Measurements from ENCODE around the gene INPP5E. TPM values are rescaled to one million over a fixed set of nuclear protein-coding genes. Genes with fewer than 3 reads are reported as not detected.

Gene INPP5E
- total and polyA plus RNA-seq, 5 donors from 2014 or later: 1.9 to 30.3 (median 2.4) TPM

DNA sequence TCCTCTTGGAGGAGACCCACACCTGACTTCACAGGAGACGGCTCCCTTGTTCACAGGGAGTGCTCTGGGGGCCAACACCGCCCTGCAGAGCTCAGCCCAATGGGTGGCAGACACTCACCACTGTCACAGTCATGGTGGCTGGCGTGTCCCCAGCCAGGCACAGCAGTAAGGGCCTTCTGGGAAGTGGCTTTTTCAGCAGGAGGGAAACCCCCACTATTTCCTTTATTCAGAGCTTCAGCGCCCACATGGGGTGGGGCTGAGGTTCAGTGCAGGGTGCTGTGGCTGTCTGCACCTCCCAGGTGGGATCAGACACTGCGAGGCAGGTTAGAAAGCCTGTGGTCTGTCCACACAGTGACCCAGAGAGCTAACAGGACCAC, 36.1 kb downstream of the INPP5E start:
- no peaks in the 10 kb centered on the region for H3K9me3 ChIP-seq (ENCODE audit: control insufficient read depth in 2 of 2, low read length in 2 of 2)
- Mint-ChIP-seq H3K27ac (peak overlapping the region; percentile 87 to 90 (median 90)), H3K9me3 (no peaks in the 10 kb centered on the region), H3K4me1 (peaks cover 9 to 62% (median 35%) of the 10 kb centered on the region in 4 donors), H3K27me3 (no peaks in the 10 kb centered on the region), H3K4me3 (peak overlapping the region; percentile 72 to 94 (median 83)), H3K36me3 (peaks cover 6% of the 10 kb centered on the region)
- peak; percentile 83 to 84 for ATAC-seq (ENCODE audit: low read depth in 2 of 2)
- peak; percentile 57 to 89 (median 71) for DNase-seq
- H3K27ac ChIP-seq (ENCODE audit: insufficient read depth, low read length, poor library complexity, severe bottlenecking): peak overlapping the region; percentile 85
- H3K4me3 ChIP-seq (ENCODE audit: low read depth, low read length): peak overlapping the region; percentile 13
- H3K27me3 ChIP-seq (ENCODE audit: control insufficient read depth, insufficient read depth, low read length): no peaks in the 10 kb centered on the region
- H3K36me3 ChIP-seq (ENCODE audit: control insufficient read depth, insufficient read depth, low read length): peaks cover 10% of the 10 kb centered on the region
- peaks cover 50% of the 10 kb centered on the region for H3K4me1 ChIP-seq (ENCODE audit: control insufficient read depth, insufficient read depth, low read length, poor library complexity, severe bottlenecking)

- ATAC-seq (ENCODE audit: low read depth in 2 of 2) (no peak), DNase-seq (no peak)
- no peaks in the 10 kb centered on the region for H3K9me3 ChIP-seq (ENCODE audit: control insufficient read depth in 2 of 2, low read length in 2 of 2)
- Mint-ChIP-seq H3K36me3 (no peaks in the 10 kb centered on the region), H3K27ac (no peak overlapping the region), H3K4me3 (peak overlapping the region in 2 of 4 donors; percentile 35 to 85), H3K9me3 (no peaks in the 10 kb centered on the region), H3K4me1 (peaks cover 9 to 61% (median 34%) of the 10 kb centered on the region in 4 donors), H3K27me3 (no peaks in the 10 kb centered on the region)
- peaks cover 10% of the 10 kb centered on the region for H3K36me3 ChIP-seq (ENCODE audit: control insufficient read depth, insufficient read depth, low read length)
- peaks cover 51% of the 10 kb centered on the region for H3K4me1 ChIP-seq (ENCODE audit: control insufficient read depth, insufficient read depth, low read length, poor library complexity, severe bottlenecking)
- H3K4me3 ChIP-seq (ENCODE audit: low read depth, low read length): no peak overlapping the region
- H3K27me3 ChIP-seq (ENCODE audit: control insufficient read depth, insufficient read depth, low read length): no peaks in the 10 kb centered on the region
- no peak overlapping the region for H3K27ac ChIP-seq (ENCODE audit: insufficient read depth, low read length, poor library complexity, severe bottlenecking)
These were observed 37.6 kb downstream of the INPP5E start for GRCh38 chr9:136402067-136402466.

GRCh38 chr9:136401173-136401922, 38.3 kb downstream of the INPP5E start:
- H3K27ac Mint-ChIP-seq: peak overlapping the region in 1 of 3 donors; percentile 66
- Histone ChIP-seq H3K36me3 (ENCODE audit: control insufficient read depth, insufficient read depth, low read length) (peaks cover 13% of the 10 kb centered on the region), H3K9me3 (ENCODE audit: control insufficient read depth in 2 of 2, low read length in 2 of 2) (no peaks in the 10 kb centered on the region), H3K27ac (ENCODE audit: insufficient read depth, low read length, poor library complexity, severe bottlenecking) (no peak overlapping the region), H3K4me3 (ENCODE audit: low read depth, low read length) (no peak overlapping the region), H3K4me1 (ENCODE audit: control insufficient read depth, insufficient read depth, low read length, poor library complexity, severe bottlenecking) (peaks cover 51% of the 10 kb centered on the region), H3K27me3 (ENCODE audit: control insufficient read depth, insufficient read depth, low read length) (no peaks in the 10 kb centered on the region)
- H3K27me3 Mint-ChIP-seq: no peaks in the 10 kb centered on the region
- DNase-seq (no peak), ATAC-seq (ENCODE audit: low read depth in 2 of 2) (no peak)
- no peaks in the 10 kb centered on the region for H3K9me3 Mint-ChIP-seq
- no peaks in the 10 kb centered on the region for H3K36me3 Mint-ChIP-seq
- peak overlapping the region in 3 of 4 donors; percentile 16 to 85 (median 56) for H3K4me3 Mint-ChIP-seq
- H3K4me1 Mint-ChIP-seq: peaks cover 9 to 60% (median 34%) of the 10 kb centered on the region in 4 donors

GRCh38 chr9:136400038-136400834, 39.4 kb downstream of the INPP5E start, which contains the start of gene SNAPC4:
SNAPC4 (minus strand) TSS chr9:136400170; CDS start chr9:136398428, 1,742 bp downstream.
- Mint-ChIP-seq H3K4me3 (peak within 1 kb of the TSS; percentile 83 to 94 (median 86)), H3K27ac (peak within 1 kb of the TSS; percentile 62 to 87 (median 84)), H3K36me3 (no peaks in the 10 kb centered on the region), H3K4me1 (peaks cover 9 to 52% (median 26%) of the 10 kb centered on the region in 4 donors), H3K9me3 (no peaks in the 10 kb centered on the region), H3K27me3 (no peaks in the 10 kb centered on the region)
- no peaks in the 10 kb centered on the region for H3K27me3 ChIP-seq (ENCODE audit: control insufficient read depth, insufficient read depth, low read length)
- DNase-seq (peak; percentile 83 to 92 (median 86)), ATAC-seq (ENCODE audit: low read depth in 2 of 2) (peak; percentile 73 to 76)
- peak within 1 kb of the TSS; percentile 57 for H3K4me3 ChIP-seq (ENCODE audit: low read depth, low read length)
- peaks cover 22% of the 10 kb centered on the region for H3K36me3 ChIP-seq (ENCODE audit: control insufficient read depth, insufficient read depth, low read length)
- peaks cover 45% of the 10 kb centered on the region for H3K4me1 ChIP-seq (ENCODE audit: control insufficient read depth, insufficient read depth, low read length, poor library complexity, severe bottlenecking)
- no peaks in the 10 kb centered on the region for H3K9me3 ChIP-seq (ENCODE audit: control insufficient read depth in 2 of 2, low read length in 2 of 2)
- H3K27ac ChIP-seq (ENCODE audit: insufficient read depth, low read length, poor library complexity, severe bottlenecking): peak within 1 kb of the TSS; percentile 41

- H3K4me3 ChIP-seq (ENCODE audit: low read depth, low read length): peak overlapping the region; percentile 47
- peak overlapping the region in 2 of 3 donors; percentile 62 to 87 for H3K27ac Mint-ChIP-seq
- H3K9me3 ChIP-seq (ENCODE audit: control insufficient read depth in 2 of 2, low read length in 2 of 2): no peaks in the 10 kb centered on the region
- H3K4me1 ChIP-seq (ENCODE audit: control insufficient read depth, insufficient read depth, low read length, poor library complexity, severe bottlenecking): peaks cover 37% of the 10 kb centered on the region
- no peaks in the 10 kb centered on the region for H3K27me3 ChIP-seq (ENCODE audit: control insufficient read depth, insufficient read depth, low read length)
- H3K36me3 ChIP-seq (ENCODE audit: control insufficient read depth, insufficient read depth, low read length): peaks cover 29% of the 10 kb centered on the region
- peaks cover 7 to 44% (median 19%) of the 10 kb centered on the region in 4 donors for H3K4me1 Mint-ChIP-seq
- no peaks in the 10 kb centered on the region for H3K27me3 Mint-ChIP-seq
- DNase-seq: peak; percentile 14 to 42 (median 38)
- no peaks in the 10 kb centered on the region for H3K9me3 Mint-ChIP-seq
- H3K4me3 Mint-ChIP-seq: peak overlapping the region; percentile 83 to 94 (median 86)
- H3K36me3 Mint-ChIP-seq: no peaks in the 10 kb centered on the region
- H3K27ac ChIP-seq (ENCODE audit: insufficient read depth, low read length, poor library complexity, severe bottlenecking): peak overlapping the region; percentile 41
- ATAC-seq (ENCODE audit: low read depth in 2 of 2): no peak
These were observed 40.2 kb downstream of the INPP5E start for GRCh38 chr9:136399176-136400037.

DNA sequence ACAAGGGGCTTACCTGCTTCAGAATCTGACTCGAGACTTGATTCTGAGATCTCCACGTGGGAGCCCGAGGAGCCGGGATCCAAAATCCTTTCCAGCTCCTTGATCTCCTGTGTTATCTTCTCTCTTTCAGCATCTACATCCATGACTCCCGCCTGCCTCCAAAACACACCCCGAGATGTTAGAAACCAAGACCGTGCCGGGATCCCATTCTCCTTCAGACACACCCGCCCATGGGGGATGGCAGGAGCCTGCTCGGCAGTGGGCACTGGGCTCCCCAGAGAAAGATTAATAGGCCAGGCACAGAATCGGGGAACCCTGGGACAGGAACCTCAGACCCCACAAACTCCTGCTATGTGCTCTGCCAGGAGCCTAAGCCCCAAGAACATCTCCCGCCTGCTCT, 41.4 kb downstream of the INPP5E start:
- no peaks in the 10 kb centered on the region for H3K27me3 ChIP-seq (ENCODE audit: control insufficient read depth, insufficient read depth, low read length)
- peaks cover 33% of the 10 kb centered on the region for H3K36me3 ChIP-seq (ENCODE audit: control insufficient read depth, insufficient read depth, low read length)
- Mint-ChIP-seq H3K9me3 (no peaks in the 10 kb centered on the region), H3K4me1 (peaks cover 0 to 33% (median 11%) of the 10 kb centered on the region in 4 donors), H3K36me3 (no peaks in the 10 kb centered on the region), H3K27ac (peak overlapping the region in 1 of 3 donors; percentile 87), H3K27me3 (no peaks in the 10 kb centered on the region), H3K4me3 (peak overlapping the region; percentile 83 to 94 (median 86))
- H3K27ac ChIP-seq (ENCODE audit: insufficient read depth, low read length, poor library complexity, severe bottlenecking): no peak overlapping the region
- H3K9me3 ChIP-seq (ENCODE audit: control insufficient read depth in 2 of 2, low read length in 2 of 2): no peaks in the 10 kb centered on the region
- ATAC-seq (ENCODE audit: low read depth in 2 of 2) (no peak), DNase-seq (no peak)
- no peak overlapping the region for H3K4me3 ChIP-seq (ENCODE audit: low read depth, low read length)
- H3K4me1 ChIP-seq (ENCODE audit: control insufficient read depth, insufficient read depth, low read length, poor library complexity, severe bottlenecking): peaks cover 26% of the 10 kb centered on the region

DNA sequence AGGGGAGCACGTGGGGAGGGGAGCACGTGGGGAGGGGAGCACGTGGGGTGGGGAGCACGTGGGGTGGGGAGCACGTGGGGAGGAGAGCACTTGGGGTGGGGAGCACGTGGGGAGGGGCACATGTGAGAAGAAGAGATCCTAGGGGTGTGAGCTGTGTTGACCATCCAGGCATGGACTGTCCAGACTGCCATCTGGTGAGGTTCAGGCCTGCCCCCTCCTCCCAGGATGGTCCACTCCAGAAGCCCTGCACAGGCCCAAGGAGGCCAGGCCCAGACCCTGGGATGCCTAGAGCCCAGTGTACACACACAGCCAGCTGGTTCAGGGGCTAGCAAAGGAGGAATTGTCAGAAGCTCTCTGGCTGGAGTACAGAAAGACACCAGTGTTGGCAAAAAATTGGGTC, 42.0 kb downstream of the INPP5E start:
- DNase-seq: no peak
- no peak overlapping the region for H3K4me3 ChIP-seq (ENCODE audit: low read depth, low read length)
- no peak overlapping the region for H3K27ac ChIP-seq (ENCODE audit: insufficient read depth, low read length, poor library complexity, severe bottlenecking)
- ATAC-seq (ENCODE audit: low read depth in 2 of 2): no peak
- no peaks in the 10 kb centered on the region for H3K27me3 ChIP-seq (ENCODE audit: control insufficient read depth, insufficient read depth, low read length)
- Mint-ChIP-seq H3K4me1 (peaks cover 0 to 31% (median 11%) of the 10 kb centered on the region in 4 donors), H3K27ac (no peak overlapping the region), H3K27me3 (no peaks in the 10 kb centered on the region), H3K4me3 (peak overlapping the region in 1 of 4 donors; percentile 83), H3K36me3 (no peaks in the 10 kb centered on the region), H3K9me3 (no peaks in the 10 kb centered on the region)
- H3K4me1 ChIP-seq (ENCODE audit: control insufficient read depth, insufficient read depth, low read length, poor library complexity, severe bottlenecking): peaks cover 20% of the 10 kb centered on the region
- H3K9me3 ChIP-seq (ENCODE audit: control insufficient read depth in 2 of 2, low read length in 2 of 2): no peaks in the 10 kb centered on the region
- H3K36me3 ChIP-seq (ENCODE audit: control insufficient read depth, insufficient read depth, low read length): peaks cover 33% of the 10 kb centered on the region

Measured in CD4-positive, CD25-positive, alpha-beta regulatory T cell (primary cell).